ENCODE results near the gene PGLYRP4. TPM values are rescaled to one million over a fixed set of nuclear protein-coding genes. Genes with fewer than 3 reads are reported as not detected.
"Not testable (repeated sequence)": the region's sequence is repeated elsewhere in the genome, so short reads cannot be mapped to it uniquely, and the experiment has no call there.

The PGLYRP4 gene
- total RNA-seq, 1 donor from 2014 or later: not detected

GRCh38 chr1:153349363-153350320, 1.0 kb upstream of the PGLYRP4 start:
- no peak overlapping the region for H3K27ac Mint-ChIP-seq (ENCODE audit: unreplicated experiment)
- H3K4me1 Mint-ChIP-seq: no peaks in the 10 kb centered on the region
- no peaks in the 10 kb centered on the region for H3K9me3 Mint-ChIP-seq
- no peak for TF ChIP-seq CTCF (conservative IDR thresholded peaks at IDR 0.05)
- H3K4me3 Mint-ChIP-seq: no peak overlapping the region
- H3K27me3 Mint-ChIP-seq (ENCODE audit: low read depth): peaks cover 69% of the 10 kb centered on the region
- H3K36me3 Mint-ChIP-seq (ENCODE audit: low read depth): no peaks in the 10 kb centered on the region
- DNase-seq (ENCODE audit: low read depth, low spot score): no peak

GRCh38 chr1:153347856-153348255, 785 bp downstream of the PGLYRP4 start:
- Mint-ChIP-seq H3K9me3 (no peaks in the 10 kb centered on the region), H3K27ac (ENCODE audit: unreplicated experiment) (no peak overlapping the region), H3K4me3 (no peak overlapping the region), H3K27me3 (ENCODE audit: low read depth) (peaks cover 82% of the 10 kb centered on the region), H3K4me1 (no peaks in the 10 kb centered on the region), H3K36me3 (ENCODE audit: low read depth) (no peaks in the 10 kb centered on the region)
- no peak for DNase-seq (ENCODE audit: low read depth, low spot score)
- TF ChIP-seq CTCF (conservative IDR thresholded peaks at IDR 0.05): no peak

GRCh38 chr1:153347049-153347448, 1.6 kb downstream of the PGLYRP4 start:
- H3K4me3 Mint-ChIP-seq; H3K36me3 Mint-ChIP-seq (ENCODE audit: low read depth); H3K4me1 Mint-ChIP-seq; H3K9me3 Mint-ChIP-seq; H3K27ac Mint-ChIP-seq (ENCODE audit: unreplicated experiment); DNase-seq (ENCODE audit: low read depth, low spot score): not testable (repeated sequence)
- H3K27me3 Mint-ChIP-seq (ENCODE audit: low read depth): peaks cover 90% of the 10 kb centered on the region

GRCh38 chr1:153346077-153346723, 2.4 kb downstream of the PGLYRP4 start:
- Mint-ChIP-seq H3K4me3 (no peak overlapping the region), H3K27me3 (ENCODE audit: low read depth) (peaks cover 85% of the 10 kb centered on the region), H3K9me3 (no peaks in the 10 kb centered on the region), H3K36me3 (ENCODE audit: low read depth) (no peaks in the 10 kb centered on the region), H3K27ac (ENCODE audit: unreplicated experiment) (no peak overlapping the region), H3K4me1 (no peaks in the 10 kb centered on the region)
- DNase-seq (ENCODE audit: low read depth, low spot score): no peak
- no peak for TF ChIP-seq CTCF (conservative IDR thresholded peaks at IDR 0.05)

- no peak for DNase-seq (ENCODE audit: low read depth, low spot score)
- Mint-ChIP-seq H3K27me3 (ENCODE audit: low read depth) (peaks cover 82% of the 10 kb centered on the region), H3K4me3 (no peak overlapping the region), H3K36me3 (ENCODE audit: low read depth) (no peaks in the 10 kb centered on the region), H3K4me1 (no peaks in the 10 kb centered on the region), H3K9me3 (no peaks in the 10 kb centered on the region), H3K27ac (ENCODE audit: unreplicated experiment) (no peak overlapping the region)
- no peak for TF ChIP-seq CTCF (conservative IDR thresholded peaks at IDR 0.05)
Measured at GRCh38 chr1:153345187-153346076, 3.2 kb downstream of the PGLYRP4 start.
